ENCODE measurements around the gene NXPH3.
"Not testable (repeated sequence)": the region's sequence is repeated elsewhere in the genome, so short reads cannot be mapped to it uniquely, and the experiment has no call there.

Gene NXPH3

GRCh38 chr17:49555495-49556222 is 20.0 kb upstream of the NXPH3 start:
- no peak for DNase-seq

GRCh38 chr17:49556223-49556943 is 19.3 kb upstream of the NXPH3 start:
- peak; percentile 50 for DNase-seq

- DNase-seq, result no peak
Observed at GRCh38 chr17:49557312-49558024, 18.2 kb upstream of the NXPH3 start.

DNA sequence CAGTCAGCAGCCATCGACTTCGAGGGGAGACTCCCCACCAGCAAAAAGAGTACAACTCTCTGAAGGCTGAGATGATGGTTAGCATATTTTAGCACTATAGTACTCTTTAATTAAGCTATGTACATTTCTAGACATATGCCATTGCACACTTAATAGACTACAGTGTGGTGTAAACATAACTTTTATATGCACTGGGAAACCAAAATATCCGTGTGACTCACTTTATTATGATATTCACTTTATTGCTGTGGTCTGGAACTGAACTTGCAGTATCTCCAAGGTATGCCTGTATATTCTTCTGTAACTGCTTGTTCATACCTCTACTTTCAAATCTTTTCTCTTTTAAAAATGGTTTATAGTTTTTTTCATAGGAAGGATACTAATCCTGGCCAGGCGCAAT is 11.0 kb upstream of the NXPH3 start:
- DNase-seq, result no peak

- no peak for DNase-seq
Observed at GRCh38 chr17:49565948-49566491, 9.7 kb upstream of the NXPH3 start.

GRCh38 chr17:49566668-49567071 is 9.0 kb upstream of the NXPH3 start:
- DNase-seq, result no peak

- no peak for DNase-seq
Observed at GRCh38 chr17:49567104-49567521, 8.6 kb upstream of the NXPH3 start.

GRCh38 chr17:49567871-49568694 is 7.6 kb upstream of the NXPH3 start:
- DNase-seq, result no peak

GRCh38 chr17:49568695-49569047 is 7.0 kb upstream of the NXPH3 start:
- DNase-seq, result not testable (repeated sequence)

DNA sequence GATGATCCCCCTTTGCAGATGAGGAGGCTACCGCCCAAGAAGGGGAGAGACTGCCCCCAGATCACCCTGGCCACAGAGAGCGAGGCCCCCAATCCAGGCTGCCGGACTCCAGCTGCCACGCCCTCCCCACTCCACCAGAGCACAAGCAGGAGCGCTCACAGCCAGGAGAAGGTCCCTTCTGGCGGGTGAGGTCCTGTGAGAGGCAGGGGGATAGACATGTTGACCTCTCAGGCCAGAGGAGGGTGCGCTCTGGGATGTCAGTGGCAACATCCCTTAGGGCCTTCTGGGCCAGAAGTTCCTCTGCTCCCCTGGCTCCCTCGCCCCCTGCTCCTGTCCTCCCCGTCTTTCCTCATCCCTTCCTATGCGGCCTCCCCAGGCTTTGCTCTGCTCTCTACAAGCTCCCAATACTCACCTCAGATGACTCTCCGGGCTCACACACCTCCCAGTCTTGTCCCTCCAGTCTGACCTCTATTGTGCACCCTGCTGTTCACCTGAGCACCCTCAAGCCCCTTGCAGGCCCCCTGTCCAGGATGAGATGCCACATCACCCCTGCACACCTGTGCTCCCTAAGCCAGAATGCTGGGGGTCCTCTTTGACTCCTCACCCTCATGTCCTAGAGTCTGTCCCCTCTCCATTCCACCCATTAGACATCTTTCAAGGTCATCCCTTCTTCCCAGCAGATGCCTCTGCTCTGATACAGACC is 5.0 kb upstream of the NXPH3 start:
- DNase-seq, result no peak

GRCh38 chr17:49571283-49571682 is 4.4 kb upstream of the NXPH3 start:
- DNase-seq, result no peak

DNA sequence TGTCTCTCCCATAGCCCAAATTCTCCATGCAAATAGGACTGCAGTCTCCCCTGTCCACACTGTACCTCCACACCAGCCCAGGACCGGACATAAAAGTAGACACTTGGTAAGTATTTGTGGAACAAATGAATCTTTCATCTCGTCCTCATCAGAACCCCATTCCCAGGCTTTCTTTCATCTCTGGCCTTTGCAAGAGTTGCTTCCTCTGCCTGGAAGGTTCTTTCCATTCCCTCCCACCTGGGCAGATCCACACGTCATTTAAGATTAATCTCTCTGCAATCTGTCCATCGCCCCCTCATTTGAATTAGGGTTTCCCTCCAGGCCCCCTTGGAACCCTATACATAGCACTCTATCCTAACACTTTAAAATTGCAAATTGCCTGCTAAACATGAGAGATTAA is 3.9 kb upstream of the NXPH3 start:
- no peak for DNase-seq

DNA sequence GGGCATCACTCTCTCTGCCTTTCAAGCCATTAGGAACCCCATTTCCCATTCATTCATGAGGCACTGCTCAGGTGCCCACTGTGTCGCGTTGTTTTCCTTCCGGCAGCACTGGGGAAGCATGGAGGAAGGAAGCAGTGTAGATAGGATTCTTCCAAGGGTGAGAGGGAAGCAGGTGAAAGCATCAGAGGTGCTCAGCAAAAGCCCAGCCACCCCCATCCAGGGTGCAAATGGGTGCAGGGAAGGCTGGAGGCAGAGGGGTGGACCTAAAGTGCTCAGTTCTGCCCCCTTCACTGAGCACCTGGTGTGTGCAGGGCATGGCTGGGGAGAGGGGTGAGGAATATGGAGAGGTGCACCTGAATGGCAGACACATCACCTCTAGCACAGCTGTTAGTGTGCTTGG is 3.4 kb upstream of the NXPH3 start:
- DNase-seq, result no peak

GRCh38 chr17:49572806-49573420 is 2.8 kb upstream of the NXPH3 start:
- DNase-seq, result no peak

DNA sequence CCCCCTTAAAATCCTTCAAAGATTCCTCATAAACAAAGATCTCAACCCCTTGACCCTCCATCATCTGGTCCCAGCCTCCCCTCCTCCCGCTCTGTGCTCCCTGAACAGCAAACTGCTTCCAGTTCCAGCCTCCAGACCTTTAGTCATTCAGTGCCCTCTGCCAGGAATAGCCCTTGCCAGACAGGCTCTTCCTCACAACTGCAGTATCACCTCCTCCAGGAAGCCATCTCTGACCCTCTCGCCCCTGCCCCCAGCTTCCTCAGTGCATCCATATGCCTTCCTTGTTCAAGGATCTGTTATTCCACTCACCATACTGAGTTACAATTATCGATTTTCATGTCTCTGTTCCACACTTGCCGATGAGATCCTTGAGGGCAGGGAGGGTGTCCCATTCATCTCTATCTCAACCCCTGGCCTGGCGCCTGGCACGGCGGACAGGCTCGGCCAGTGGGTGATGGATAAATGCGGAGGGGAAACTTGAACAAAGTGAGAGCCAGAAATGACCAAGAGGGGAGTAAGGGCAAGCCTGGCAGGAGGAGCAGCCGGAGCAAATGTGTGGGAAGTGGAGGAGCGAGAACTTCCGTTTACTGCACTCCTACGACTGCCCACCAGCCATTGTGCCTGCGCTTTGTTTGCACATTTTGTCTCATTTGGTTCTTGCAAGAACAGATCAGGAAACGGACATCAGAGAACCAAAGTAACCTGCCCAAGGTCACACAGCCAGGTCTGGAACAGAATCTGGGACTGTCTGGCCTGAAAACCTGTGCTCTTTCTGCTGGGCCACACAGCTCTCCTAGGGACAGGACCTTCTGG is 2.0 kb upstream of the NXPH3 start:
- no peak for DNase-seq

DNA sequence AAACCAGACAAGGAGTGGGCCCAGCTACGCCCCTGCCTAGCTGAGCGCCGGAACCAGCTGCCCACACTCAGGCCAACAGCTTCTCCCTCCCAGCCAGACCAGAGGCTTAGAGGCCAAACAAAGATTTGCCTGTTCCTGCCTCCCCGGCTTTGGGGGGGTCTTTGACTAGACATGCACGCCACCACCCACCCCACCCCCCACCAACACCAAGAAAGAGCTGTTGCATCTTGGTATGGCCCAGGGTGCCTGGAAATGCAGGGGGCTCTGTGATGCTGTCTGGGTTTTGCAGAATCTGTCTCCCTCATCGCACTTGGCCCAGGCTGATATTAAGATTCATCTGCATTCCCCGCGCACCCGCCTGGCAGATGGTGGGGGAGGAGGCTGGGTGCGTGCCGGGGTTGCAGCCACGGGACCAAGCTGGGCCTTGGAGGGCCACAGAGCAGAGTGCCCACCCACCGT is 1.3 kb upstream of the NXPH3 start:
- DNase-seq, result no peak

DNA sequence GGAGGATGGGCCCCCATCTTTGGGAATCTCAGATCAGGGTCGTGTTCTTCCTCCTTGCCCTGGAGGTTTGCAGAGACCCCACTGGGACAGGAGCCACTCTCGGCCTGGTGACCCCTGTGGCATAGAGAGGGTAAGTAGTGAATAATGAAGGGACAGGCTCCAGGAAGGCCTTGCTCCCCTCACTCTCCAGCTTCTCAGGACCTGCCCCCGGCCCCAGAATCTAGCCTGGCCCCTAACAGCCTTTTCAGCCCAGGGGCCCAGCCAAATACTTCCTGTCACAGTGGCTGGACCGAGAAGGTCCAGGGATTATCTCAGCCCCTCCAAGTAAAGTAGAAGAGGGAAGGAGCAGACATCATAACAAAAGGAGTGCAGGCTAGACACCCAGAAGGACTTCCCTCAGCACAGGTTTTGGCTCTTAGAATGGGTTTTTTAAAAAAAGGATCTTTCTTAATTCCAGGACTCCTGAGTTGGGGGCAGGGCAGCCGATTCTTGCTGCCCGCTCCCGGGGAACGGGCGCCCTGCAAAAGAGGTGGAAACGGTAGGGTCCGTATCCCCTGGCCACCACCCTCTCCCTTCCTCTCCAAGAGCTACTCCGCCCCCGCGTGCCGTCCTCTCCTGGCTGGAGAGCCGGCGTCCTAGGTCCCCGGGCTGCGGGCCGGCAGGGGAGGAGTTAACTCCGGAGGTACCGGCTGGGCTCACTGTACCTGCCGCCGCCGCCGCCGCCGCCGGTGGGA is 559 bp upstream of the NXPH3 start:
- no peak for DNase-seq

GRCh38 chr17:49576088-49576916 is 631 bp downstream of the NXPH3 start:
- DNase-seq, result no peak
